GM21576 (cell line): ENCODE measurements around the gene CD40LG.

Experiments
- ATAC-seq: cut with Tn5 transposase; IDR thresholded peaks from one replicate; pipeline ENCODE4 v1.9.1; 2021; ENCODE audit warnings: mild to moderate bottlenecking, moderate library complexity; ENCODE audit not compliant: unreplicated experiment

The CD40LG gene

DNA sequence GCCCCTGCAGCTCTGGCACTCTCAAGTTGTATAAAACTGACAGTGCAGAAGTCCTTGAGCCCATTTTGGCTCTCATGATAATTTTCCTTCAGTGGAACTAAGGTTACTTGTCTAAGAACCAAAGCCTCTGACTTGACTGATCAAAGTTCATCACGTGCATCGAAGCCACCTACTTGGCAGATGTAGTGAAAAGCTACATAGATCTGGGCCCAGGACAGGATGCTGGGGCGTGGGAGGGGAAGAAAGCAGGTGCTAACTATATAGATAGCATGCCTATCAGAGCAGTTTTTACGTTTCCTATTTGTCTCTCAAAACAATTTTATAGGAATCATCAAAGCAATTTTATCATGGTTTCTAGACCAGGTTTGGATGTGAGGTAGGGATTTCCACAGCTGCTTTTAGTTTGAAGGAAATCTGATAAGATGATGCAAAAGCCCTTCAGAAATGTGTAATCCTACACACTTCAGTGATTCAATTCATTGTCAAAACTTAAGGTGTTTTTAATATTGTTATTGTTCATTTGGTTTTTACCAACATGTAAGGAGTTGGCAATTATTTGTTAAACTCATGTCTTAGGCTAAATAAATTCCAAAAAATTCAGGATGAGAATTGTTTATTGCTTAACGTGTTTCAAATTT, 1.2 kb upstream of the CD40LG start:
- ATAC-seq: no peak

- ATAC-seq: no peak
Observed at GRCh38 chrX:136650811-136651210, 2.9 kb downstream of the CD40LG start.

GRCh38 chrX:136652822-136653723, 5.1 kb downstream of the CD40LG start:
- ATAC-seq: no peak

GRCh38 chrX:136656361-136656964, 8.5 kb downstream of the CD40LG start:
- ATAC-seq: no peak

DNA sequence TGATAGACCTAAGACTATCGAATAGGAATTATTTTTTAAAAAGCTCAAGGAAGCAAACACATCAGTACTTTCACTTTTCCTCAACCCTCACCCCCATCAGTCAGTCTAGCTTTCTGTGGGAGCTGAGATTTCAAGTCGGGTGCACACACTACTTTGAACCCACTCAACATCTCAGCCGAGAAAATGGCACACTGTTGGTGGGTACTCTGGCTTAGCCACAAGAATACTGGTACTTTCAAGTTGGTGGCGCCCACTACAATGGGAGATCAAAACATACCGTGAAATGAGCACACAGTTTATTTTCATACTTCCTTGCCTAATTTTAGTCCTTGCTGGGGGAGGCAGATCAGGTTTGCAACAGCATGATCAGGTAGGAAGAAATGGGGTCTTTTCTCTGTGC, 10.2 kb downstream of the CD40LG start:
- no peak for ATAC-seq

DNA sequence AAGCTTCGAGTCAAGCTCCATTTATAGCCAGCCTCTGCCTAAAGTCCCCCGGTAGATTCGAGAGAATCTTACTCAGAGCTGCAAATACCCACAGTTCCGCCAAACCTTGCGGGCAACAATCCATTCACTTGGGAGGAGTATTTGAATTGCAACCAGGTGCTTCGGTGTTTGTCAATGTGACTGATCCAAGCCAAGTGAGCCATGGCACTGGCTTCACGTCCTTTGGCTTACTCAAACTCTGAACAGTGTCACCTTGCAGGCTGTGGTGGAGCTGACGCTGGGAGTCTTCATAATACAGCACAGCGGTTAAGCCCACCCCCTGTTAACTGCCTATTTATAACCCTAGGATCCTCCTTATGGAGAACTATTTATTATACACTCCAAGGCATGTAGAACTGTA, 11.2 kb downstream of the CD40LG start:
- ATAC-seq: no peak

- no peak for ATAC-seq
Observed at GRCh38 chrX:136660896-136661295, 12.9 kb downstream of the CD40LG start.

DNA sequence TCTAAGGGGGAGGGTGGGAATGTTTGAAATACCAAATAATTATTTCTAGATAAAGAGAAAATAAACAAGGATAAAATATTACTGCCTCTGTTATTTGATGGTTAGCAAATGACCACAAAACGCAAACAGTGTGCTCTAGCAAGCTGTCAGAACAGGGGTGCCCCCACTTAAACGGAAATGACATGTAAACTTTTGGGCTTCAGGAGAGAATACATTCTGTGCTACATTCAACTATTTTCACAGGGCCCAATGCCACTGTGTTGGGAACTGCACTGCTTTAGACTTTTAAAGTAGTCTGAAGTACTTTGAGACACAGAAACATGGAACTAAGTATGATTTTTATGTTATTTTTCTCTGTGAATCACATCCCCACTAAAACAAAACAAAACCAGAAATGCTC, 14.1 kb downstream of the CD40LG start:
- no peak for ATAC-seq

- no peak for ATAC-seq
Observed at GRCh38 chrX:136662976-136663375, 15.0 kb downstream of the CD40LG start.

DNA sequence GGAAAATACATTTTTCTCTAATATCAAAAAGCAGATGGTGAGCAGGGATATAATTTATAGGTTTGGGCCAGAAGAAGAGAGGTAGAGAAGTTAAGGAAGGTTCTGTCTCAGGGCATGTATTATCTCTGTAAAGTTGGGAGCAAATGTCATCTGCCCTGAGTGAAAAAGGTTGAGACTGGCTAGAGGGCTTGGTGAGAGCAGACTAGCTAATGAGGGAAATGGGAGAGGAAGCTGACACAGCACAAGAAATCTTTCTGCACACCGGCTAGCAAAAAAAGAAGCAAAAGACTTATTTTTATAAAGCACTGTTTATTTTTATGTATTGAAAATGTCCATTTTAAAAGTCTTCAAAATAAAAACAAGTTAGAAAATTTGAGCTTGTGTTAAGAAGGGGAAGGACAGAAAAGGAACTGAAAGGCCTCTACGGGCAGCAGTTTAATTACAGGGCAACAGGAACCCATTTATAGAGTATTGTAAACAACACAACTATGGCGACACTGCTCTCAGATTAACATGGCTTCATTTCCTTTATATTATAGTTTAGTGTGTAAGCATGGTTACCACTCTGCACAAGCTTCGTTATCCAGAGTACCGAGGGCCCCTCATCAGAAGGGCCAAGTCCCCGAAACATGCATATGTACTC, 17.4 kb downstream of the CD40LG start:
- ATAC-seq: peak; percentile 69

DNA sequence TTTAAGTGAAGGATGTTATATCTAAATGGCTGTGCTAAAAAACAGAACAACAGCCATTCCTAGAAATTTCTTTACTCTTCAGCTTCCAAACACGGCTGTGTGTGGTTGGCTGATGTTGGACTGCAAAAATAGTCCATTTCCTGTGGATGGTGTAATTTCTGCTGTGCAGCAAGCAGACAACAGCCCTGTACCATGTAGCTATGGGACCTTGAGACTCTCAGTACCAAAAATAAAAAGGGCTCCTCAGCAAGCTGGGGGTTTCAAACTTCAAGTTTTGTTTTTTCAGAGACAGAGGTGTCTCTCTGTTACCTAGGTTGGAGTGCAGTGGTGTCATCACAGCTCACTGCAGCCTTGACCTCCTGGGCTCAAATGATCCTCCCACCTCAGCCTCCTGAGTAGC, 18.1 kb downstream of the CD40LG start:
- peak; percentile 68 for ATAC-seq

GRCh38 chrX:136667446-136668168, 19.6 kb downstream of the CD40LG start:
- no peak for ATAC-seq

DNA sequence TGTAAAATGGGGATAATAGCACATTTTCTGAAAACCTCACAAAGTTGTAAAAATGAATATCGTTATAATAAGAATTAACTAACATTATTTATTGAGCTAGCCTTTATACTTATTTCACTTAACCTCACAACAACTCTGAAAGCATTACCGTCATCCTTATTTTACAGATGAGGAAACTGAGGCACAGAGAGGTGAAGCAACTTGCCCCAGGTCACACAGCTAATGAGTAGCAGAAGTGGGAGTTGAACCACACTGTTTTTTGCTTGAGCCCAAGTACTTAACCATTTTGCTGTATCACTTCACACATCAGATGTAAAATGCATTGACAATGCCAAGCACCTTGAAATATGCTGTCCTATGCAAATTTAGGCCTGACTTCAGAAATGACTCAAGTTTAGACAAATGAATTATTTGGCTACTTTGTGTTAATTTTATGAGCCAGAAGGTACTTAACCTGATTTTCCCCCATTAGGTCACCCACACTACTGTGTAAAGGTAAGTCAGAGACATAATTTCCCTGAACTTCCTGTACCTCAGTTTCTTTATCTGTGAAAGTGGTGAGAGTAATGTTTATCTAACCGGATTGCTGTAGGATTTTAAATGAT, 23.1 kb downstream of the CD40LG start:
- no peak for ATAC-seq

- peak; percentile 37 for ATAC-seq
Observed at GRCh38 chrX:136674270-136674985, 26.5 kb downstream of the CD40LG start.

GRCh38 chrX:136679531-136679930, 31.6 kb downstream of the CD40LG start:
- ATAC-seq: no peak

GRCh38 chrX:136684120-136684519, 36.2 kb downstream of the CD40LG start:
- no peak for ATAC-seq

DNA sequence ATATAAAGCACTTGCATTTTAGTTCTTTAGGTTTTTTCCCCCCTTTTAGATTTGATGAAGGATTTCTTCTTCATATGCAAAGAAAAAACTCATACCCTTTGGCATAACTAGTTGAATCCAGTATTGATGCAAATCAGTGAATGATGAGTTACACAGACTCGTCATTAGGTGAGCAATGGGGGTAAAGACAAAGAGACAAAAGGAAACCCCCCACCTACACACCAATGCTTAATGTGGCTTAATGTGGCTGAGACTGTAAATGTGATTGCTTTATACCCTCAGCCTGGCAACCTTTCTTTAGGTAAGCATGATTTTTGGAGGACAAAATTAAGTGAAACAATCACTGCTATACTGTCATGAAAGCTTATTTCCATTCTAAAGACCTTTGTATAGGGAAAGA, 39.5 kb downstream of the CD40LG start:
- no peak for ATAC-seq

- ATAC-seq: no peak
Observed at GRCh38 chrX:136689436-136689835, 41.5 kb downstream of the CD40LG start.

- no peak for ATAC-seq
Observed at GRCh38 chrX:136691028-136691809, 43.3 kb downstream of the CD40LG start.
